NK-92 (cell line): ENCODE data around the gene ARL5A.

Experiments
- DNase-seq: peaks from one replicate; lab custom pipeline; 2025; ENCODE audit not compliant: unreplicated experiment; lab: John Stamatoyannopoulos, UW

Gene ARL5A

DNA sequence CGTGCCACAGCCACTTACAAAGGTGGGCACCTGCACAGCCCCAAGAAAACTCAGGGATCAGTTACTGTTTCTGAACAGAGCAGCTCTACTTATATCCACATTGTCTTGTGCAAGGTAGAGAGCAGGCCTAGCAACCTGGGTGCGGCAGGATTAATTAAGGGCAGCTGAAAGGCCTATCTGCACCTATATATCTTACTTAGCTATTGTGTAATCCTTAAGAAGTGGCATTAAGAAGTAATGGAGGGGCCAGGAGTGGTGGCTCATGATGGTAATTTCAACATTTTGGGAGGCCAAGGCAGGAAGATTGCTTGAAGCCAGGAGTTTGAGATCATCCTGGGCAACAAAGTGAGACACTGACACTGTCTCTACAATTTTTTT is 12.8 kb upstream of the ARL5A start:
- no peak for DNase-seq

DNA sequence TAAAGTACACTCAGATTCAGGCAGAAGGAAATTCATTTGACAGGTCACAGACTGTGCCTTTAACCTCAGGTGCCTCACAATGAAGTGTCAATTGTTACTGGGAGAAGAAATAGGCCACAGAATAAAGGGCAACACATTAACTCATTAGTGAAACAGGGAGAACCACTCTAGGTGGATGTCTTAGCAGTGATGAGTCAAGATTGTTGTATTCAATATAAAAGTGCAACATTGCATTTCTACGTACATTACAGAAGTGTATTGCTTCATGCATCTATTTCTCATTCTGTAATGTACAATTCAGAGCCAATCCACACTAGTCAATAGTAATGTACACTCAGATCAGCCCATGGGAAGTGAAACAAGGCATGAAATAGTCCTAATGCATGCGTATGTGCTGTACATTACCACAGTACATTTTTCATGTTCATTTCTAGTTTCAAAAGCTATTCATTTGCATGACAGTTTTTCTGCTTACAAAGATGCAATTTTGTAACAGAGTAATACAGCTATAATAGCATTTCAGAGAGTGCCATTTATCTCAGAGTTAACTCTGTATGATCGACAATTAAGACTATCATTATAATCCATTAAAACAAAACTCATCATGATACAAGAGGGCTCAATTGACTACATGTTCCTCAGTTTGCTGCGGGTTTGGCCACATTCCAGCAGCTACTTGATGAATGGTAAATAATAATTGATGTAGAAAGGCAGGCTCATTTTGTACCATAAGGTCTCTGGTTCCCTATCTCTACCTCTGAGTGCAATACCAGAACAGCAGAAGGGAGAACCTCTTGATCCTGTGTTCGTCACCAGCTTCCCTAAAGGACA is 12.2 kb upstream of the ARL5A start:
- no peak for DNase-seq

DNA sequence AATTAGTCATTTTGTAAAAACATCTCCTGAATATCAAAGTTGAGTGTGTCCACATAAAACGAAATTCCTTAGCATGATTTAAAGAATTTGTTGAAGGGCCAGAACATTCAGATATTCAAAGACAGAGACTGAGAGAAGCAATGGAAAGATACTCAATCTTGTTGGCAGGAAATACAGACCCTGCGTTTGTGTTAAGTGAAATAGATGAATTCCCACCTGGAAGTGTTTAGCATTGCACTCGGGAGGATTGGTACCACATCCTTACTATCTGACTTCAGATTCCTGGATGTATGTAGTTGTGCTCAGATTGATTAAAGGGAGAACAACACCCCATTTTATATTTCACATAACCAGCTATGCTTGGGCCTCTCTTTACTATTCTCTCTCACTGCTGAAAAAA is 9.7 kb upstream of the ARL5A start:
- no peak for DNase-seq

DNA sequence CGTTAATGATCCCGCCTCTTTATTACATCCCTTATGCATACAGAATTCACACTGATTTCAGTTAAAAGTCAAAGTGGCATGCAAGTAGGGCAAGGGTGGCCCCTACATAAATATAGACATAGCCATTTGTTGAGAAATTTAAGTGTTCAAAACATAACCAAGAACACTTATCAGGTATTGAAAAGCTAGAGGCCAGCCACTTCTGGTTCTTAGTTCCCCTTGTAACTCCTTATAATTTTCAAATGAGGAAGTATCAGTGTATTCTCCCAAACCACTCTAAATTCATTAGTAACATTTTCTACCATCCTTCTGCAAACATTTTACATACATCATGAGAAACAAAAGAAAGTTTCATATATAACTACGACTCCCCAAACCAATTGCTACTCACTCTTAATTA is 5.8 kb upstream of the ARL5A start:
- no peak for DNase-seq

DNA sequence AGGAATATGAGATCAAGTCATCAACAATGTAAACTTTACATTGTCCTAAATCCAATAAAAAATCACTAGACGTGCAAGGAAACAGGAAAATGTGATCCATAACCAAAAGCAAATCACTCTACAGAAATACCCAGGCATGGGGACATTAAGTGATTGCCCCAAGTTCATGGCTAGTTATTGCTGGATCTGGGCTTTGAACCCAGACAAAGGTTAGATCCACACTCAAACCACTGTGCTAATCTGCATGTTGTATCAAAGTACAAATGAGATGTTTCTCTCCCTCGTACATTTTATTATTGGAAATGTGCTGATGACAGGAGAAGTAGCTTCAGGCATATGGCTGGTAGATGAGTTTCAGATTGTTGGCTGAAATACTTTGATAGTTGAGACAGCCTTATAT is 2.7 kb upstream of the ARL5A start:
- DNase-seq: no peak

DNA sequence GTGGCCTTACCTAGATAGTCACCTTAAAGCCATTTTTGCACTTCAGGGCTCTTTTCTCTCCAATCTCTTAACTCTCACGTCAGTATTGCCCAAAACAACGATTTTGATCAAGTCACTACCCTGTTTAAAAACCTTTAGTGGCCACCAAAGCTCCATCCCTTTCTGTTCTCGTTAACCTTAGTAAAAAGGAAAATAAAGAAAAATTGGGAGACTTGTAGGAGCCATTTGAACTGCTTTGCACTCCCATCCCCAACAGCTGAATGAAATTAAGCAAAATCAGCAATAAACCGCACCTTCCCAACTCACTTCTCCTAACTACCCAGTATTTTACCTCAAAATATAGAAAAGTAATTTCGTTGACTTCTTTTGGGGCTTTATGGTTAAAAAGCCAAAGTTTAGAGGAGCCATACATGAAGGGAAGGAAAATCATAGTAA is 686 bp upstream of the ARL5A start:
- no peak for DNase-seq

DNA sequence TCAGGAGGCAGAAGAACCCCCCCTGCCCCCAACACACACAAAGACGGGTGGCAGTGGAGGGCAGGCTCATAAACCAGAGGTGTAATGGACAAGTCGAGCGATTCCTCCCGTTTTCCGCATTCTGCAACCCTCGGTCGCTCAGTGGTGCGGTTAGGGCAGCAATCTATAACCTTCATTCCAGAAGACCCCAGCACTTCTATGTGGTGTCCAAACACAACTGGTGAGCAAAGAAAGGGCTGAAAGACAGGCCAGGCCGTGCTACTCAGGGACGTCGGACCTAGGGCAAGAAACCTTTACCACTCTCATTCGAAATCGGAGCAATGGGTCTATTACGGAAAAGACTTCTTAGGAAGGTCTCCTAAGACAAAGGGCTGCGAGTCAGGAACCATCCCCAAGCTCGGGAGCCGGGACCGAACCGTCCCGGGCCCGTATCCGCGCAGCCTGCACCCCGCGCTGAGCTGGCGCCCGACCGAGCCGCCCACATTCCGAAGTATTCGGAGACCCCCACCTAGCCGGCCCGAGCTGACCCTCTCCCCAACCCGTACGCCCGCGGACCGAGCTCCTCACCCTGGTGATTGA is 568 bp downstream of the ARL5A start:
- DNase-seq: no peak

DNA sequence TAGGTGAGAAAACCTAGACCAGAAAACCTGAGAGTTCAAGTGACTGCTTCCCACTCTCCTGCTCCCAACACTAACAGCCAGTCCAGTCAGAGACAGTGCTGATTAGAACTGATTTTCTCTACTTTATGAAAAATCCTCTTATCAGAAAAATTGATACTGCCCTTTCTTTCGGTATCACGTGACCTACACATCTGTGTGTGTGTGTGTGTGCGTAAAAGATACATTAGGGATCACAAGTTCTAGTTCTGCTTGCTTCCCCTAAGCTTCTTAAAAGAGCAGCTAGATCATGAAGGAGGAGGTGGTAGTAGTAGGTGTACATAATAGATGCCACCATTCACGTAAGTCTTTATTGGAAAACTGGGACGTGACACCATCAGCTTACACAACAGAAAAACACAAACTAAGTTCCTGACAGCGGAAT is 1.5 kb downstream of the ARL5A start:
- DNase-seq: no peak

DNA sequence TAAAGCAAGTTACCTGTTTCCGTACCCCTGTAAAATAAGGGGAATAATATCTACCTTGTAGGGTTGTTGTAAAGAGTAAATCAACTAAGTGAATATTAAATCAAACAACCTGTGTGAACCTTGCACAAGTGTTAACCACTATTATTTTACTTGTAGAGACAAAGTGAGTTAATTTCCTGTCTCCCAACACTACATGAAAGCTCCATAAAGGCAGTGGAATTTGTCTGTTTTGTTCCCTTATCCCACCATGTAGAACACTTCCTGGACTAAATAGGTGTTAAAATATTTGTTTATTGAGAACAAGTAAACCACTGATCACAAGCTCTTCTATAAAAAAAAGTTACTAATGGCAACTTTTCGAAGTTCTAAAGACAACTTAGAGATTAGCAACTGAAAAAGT is 3.3 kb downstream of the ARL5A start:
- no peak for DNase-seq

DNA sequence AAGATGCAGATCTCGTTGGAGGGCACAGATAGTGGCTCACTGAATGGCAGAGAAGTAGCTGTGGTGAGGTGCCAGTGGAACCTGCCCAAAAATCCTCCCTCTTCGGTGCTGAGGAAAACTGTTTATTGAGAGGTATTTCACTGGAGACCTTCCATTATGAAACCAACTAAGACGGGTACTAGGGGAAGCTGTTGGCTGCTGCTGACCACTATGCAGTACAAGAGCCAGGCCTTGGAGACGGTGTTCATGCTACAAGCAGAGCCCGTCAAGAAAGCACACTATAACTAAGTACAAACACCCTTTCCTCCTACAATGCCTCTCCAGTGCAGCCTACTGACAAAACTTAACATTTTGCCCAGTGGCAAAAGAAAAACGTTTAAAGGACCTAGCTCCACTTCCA is 4.6 kb downstream of the ARL5A start:
- no peak for DNase-seq

DNA sequence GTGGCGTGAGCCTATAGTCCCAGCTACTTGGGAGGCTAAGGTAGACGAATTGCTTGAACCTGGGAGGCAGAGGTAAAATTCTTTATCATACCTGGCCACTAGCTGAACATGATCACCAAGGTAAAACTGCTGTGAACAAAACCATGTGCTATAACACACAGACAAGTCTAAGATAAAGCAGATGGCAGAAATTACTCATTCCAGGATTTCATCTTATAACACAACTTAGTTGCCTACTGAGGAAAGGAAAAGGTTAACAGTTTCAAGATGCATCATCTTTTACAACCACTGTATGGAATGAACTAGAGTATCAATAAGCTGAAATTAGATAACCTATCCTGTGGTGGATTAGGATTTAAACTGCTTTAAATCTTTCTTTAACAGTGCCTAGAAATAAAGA is 8.3 kb downstream of the ARL5A start:
- DNase-seq: no peak

DNA sequence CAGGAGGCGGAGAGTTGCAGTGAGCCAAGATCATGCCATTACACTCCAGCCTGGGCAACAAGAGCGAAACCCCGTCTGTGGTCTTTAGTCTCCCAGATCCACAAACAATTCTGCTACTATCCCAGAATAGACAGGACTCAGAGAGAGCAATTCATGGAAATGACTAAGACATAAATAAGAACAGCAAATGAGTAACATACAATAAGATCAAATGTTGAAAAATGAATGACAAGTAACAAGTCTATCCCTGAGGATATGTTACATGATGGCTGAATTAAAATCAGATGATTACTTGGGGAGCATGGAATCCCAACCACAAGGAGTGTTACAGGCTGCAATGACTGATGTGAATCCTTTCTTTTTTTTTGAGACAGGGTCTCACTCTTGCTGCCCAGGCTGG is 10.3 kb downstream of the ARL5A start:
- DNase-seq: no peak

DNA sequence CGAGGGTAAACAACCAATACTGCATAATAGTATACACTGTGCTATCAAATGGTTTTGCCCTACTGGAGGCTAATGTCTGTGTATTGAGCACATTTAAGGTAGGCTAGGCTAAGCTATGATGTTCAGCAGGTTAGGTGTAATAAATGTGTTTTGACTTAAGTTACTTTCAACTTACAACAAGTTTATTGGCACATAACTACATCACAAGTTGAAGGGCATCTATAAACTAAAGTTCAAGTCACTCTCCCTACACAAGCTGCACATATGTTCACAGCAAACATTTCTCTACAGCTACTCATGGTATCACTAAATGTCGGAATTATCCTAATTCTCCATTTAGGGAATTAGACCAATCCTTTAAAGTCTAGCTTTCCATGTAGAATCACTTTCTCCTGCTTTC is 11.4 kb downstream of the ARL5A start:
- no peak for DNase-seq

DNA sequence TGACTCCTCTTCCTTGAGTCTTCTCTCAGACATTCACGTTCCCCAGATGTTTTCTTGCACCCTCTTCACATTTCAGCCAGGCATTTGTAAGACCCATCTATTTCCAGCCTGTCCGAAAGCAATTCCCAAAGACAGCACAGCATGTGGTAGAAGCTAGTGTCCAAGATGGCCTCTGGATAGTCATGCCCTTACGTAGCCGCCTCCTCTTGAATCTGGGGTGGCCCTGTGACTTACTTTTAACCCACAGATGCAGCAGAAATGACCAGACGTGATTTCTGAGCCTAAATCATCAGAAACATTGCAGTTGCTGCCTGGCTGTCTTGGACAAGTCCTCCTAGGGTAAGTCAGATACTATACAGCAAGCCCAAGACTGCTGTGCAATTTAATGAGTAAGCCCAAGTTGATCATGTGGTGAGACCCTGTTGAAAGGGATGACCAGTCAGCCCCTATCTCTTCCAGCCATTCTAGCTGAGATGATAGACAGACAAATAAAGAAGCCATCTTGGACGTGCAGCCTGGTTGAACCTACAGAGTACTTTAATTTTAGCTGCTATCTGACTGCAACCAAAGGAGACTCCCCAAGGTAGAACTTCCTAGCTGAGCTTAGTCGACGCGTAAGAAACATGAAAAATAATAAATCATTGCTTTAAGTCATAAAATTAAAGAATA is 12.3 kb downstream of the ARL5A start:
- DNase-seq: no peak

DNA sequence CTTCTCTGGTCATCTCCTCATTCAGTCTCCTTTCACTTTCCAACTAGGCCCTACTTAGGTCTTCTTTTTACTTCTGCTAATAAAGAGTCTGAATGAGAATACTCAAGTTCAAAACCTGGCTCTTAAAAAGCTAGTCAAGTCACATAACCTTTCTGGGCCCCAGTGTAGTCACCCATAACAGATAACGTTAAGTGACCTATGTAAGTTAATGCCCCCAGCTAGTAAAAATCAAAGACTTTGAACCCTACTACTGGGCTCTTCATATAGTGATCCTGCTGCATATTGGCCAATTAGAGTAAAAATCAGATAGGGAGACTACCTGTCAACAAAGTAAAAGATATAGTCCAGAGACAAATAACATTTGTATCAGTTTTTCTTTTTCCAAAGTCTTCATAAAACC is 17.7 kb downstream of the ARL5A start:
- no peak for DNase-seq

DNA sequence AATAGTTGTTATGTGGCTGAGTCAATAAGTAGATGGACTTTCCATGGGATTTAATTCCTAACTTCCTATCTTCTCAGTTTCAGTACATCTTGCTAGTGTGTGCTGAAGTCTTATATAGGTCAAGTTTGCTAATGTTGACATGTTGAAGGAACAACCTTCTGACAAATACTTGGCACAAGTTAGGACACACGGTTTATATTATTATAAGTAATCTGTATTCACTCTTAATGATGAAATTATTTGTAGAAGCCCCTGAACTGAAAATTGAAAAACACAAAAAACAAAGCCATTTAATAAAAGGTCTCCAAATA is 19.2 kb downstream of the ARL5A start:
- no peak for DNase-seq

DNA sequence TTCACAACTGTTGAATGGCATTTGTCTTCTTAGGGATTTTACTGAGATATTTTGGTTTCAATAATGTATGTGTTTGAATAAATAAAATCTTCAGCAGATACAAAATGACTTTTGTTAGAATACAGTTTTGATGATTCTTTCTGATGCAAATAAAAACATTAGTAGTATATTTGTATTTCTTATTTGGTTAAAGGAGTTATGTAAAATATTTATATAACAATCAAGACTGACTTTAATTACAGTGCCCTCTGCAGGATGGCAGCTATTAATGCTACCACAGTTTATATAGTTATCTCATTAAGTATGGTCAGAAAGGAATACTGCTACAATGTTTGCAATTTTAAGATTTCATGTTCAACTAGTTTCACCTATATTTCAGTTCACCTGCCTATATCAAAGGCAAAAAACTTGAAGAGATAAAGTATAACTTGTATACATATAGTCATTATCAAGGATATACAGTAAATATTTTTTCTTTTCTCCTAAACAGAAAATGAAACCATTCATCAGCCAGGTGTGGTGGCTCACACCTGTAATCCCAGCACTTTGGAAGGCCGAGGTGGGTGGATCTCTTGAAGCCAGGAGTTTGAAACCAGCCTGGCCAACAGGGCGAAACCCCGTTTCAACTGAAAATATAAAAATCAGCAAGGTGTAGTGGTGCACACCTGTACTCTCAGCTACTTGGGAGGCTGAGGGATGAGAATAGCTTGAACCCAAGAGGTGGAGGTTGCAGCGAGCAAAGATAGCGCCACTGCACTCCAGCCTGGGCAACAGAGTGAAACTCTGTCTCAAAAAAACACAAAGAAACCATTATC is 19.8 kb downstream of the ARL5A start:
- DNase-seq: no peak

DNA sequence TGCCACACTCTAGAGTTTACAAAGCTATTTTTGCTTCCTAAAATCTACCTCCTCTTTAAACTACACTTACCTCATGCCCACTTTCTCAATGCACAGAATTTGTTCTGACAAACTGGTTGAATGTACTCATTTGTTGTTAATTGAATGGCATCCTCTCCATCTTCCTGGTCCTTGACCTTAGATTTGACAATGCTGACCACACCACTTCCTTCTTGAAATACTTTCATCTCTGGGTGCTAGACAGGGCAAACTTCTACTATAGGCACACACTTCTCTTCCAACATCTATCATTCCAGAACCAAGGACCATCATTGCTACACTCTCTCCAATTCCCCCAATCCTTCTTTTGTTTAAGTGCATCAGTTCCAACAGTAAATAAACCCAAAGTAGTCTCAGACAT is 22.3 kb downstream of the ARL5A start:
- no peak for DNase-seq

DNA sequence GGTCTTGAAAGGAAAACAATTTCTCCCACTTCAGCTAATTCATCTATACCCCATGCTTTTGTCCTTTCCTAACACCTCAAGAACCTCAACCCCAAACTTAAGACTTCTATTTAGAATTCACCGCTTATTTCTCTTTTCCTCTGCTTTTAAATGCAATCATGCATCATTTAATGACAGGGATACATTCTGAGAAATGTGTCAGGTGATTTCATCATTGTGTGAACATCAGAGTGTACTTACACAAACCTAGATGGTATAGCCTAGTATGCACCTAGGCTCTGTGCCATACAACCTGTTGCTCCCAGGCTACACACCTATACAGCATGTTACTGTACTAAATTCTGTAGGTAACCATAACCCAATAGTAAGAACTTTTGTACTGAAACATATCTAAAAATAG is 22.9 kb downstream of the ARL5A start:
- DNase-seq: no peak

DNA sequence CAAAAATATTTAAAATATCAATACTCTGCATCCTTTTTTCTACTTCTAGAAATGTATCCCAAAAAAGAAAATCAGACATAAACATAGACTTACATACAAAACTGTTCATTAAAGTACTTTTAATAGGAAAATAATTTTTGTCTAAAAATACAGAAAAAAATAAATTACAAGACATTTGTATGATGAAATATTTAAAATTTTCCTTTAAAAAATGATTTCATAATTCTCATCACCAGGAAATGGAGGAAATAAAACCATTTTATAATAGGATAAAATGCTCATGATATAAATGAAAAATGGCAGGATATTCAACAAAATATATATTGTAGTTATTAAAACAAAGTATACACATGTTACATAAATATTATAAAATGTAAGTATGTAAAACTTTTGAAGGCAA is 24.4 kb downstream of the ARL5A start:
- no peak for DNase-seq

DNA sequence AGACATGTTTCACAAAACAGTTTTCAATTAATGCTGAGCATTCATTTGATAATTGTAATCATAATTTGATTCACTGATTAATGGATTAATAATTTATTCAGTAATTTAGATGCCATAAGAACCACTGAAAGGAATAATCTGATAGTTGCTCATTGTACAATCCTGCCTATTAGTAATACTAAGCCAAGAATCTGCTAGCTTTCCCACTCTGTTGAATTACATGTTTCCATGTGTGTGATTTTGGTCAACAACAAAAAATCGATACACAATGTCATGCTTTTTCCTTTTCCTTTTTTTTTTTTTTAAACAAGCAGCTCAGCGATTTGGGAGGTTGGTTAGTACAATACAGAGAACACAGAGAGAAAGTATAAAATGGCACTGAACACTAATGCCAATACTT is 25.9 kb downstream of the ARL5A start:
- no peak for DNase-seq

DNA sequence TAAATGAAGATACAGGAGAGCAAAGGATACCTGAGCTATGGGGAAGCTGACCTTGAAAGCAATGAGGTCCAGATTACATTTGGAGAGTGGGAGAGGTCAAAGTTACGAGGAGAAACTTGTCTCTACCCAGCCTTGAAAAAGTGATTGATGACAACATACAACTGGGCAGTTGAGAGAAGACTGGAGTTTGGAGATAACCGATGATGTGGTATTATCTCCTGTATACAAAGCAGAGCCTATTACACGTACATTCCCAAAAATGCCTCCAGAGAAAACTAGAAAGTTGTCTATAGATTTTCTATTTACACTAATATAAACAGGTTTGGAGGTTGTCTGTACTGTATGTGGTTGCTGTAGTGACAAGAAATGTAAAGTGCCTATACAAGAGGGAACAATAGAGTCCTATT is 28.3 kb downstream of the ARL5A start:
- DNase-seq: no peak
